Neural progenitor cell (in vitro differentiated cells): ENCODE data around the gene PHLDB2.

ENCODE experiments used
- EZH2 ChIP-seq: fragments of 200-600 bp; sonication (generic); IDR thresholded peaks from 2 replicates; pipeline ENCODE4 v1.6.1; 2017; ENCODE audit warnings: antibody characterized with exemption, mild to moderate bottlenecking, moderate library complexity
- EZH2phosphoT487 ChIP-seq: fragments of 200-600 bp; sonication (generic); IDR thresholded peaks from 2 replicates; pipeline ENCODE4 v1.6.1; 2017; ENCODE audit warnings: antibody characterized with exemption
- TF ChIP-seq, protein P1 (sequence below): fragments of 200-600 bp; sonication (generic); IDR thresholded peaks from 2 replicates; pipeline ENCODE4 v1.5.1; 2017; ENCODE audit warnings: antibody characterized with exemption, mild to moderate bottlenecking

DNA sequence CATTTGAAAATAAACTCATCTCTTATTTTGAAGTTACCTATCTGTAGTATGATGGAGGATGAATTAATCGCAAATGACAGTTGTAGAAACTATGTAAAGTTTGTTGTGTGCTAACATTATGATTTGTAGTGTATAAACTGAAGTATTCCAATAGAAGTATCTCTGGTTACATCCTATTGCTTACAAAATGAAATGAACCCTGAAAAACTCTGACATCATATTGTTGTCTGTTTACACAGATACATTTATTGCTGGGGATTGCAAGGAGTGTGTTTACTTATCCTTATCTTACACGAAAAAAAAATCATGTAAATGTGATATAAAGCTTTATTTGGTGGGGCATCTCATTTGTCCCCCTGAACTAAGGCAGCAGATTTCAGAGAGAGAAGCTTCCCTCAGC, 117.2 kb downstream of the PHLDB2 start:
- TF ChIP-seq, protein P1, sequence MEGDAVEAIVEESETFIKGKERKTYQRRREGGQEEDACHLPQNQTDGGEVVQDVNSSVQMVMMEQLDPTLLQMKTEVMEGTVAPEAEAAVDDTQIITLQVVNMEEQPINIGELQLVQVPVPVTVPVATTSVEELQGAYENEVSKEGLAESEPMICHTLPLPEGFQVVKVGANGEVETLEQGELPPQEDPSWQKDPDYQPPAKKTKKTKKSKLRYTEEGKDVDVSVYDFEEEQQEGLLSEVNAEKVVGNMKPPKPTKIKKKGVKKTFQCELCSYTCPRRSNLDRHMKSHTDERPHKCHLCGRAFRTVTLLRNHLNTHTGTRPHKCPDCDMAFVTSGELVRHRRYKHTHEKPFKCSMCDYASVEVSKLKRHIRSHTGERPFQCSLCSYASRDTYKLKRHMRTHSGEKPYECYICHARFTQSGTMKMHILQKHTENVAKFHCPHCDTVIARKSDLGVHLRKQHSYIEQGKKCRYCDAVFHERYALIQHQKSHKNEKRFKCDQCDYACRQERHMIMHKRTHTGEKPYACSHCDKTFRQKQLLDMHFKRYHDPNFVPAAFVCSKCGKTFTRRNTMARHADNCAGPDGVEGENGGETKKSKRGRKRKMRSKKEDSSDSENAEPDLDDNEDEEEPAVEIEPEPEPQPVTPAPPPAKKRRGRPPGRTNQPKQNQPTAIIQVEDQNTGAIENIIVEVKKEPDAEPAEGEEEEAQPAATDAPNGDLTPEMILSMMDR: no peak
- TF ChIP-seq EZH2phosphoT487 (no peak), EZH2 (no peak)
